GM23248 (cell line): Measurements from ENCODE around the gene RAB3IL1. TPM values are rescaled to one million over a fixed set of nuclear protein-coding genes. Genes with fewer than 3 reads are reported as not detected.

Source experiments
- DNase-seq: peaks from one replicate; pipeline ENCODE4 v3.0.0-alpha.2; 2015
- H2AFZ ChIP-seq: fragments of 200-600 bp; sonication (generic); 2 replicates; pipeline ENCODE4 v1.6.1; 2016; ENCODE audit warnings: antibody characterized with exemption
- H3F3A ChIP-seq: fragments of 200-600 bp; sonication (generic); 2 replicates; pipeline ENCODE4 v1.6.1; 2016; ENCODE audit warnings: mild to moderate bottlenecking, antibody characterized with exemption, mixed run types; ENCODE audit not compliant: insufficient read depth
- H3K27ac ChIP-seq: fragments of 200-600 bp; sonication (generic); 2 replicates; pipeline ENCODE4 v1.5.1; 2016; ENCODE audit warnings: mild to moderate bottlenecking
- H3K27me3 ChIP-seq: fragments of 200-600 bp; sonication (generic); replicated peaks from 2 replicates; pipeline ENCODE4 v1.6.1; 2016; ENCODE audit warnings: mild to moderate bottlenecking; ENCODE audit not compliant: insufficient read depth
- H3K36me3 ChIP-seq: fragments of 200-600 bp; sonication (generic); 2 replicates; pipeline ENCODE4 v1.6.1; 2016; ENCODE audit warnings: low read depth, mild to moderate bottlenecking
- H3K4me1 ChIP-seq: fragments of 200-600 bp; sonication (generic); 2 replicates; pipeline ENCODE4 v1.6.1; 2016; ENCODE audit warnings: mild to moderate bottlenecking; ENCODE audit not compliant: insufficient read depth
- H3K4me2 ChIP-seq: fragments of 200-600 bp; sonication (generic); one replicate; pipeline ENCODE4 v1.6.1; 2016; ENCODE audit warnings: mild to moderate bottlenecking; ENCODE audit not compliant: unreplicated experiment
- H3K4me3 ChIP-seq: fragments of 200-600 bp; sonication (generic); 2 replicates; pipeline ENCODE4 v1.5.1; 2016; ENCODE audit warnings: mild to moderate bottlenecking
- H3K79me2 ChIP-seq: fragments of 200-600 bp; sonication (generic); 2 replicates; pipeline ENCODE4 v1.6.1; 2016; ENCODE audit warnings: mild to moderate bottlenecking; ENCODE audit not compliant: insufficient read depth
- H3K9ac ChIP-seq: fragments of 200-600 bp; sonication (generic); 2 replicates; pipeline ENCODE4 v1.6.1; 2016; ENCODE audit warnings: mild to moderate bottlenecking
- H3K9me2 ChIP-seq: fragments of 200-600 bp; sonication (generic); 2 replicates; pipeline ENCODE4 v1.6.1; 2016; ENCODE audit warnings: mixed run types, mild to moderate bottlenecking, moderate library complexity; ENCODE audit not compliant: insufficient read depth
- H3K9me3 ChIP-seq: fragments of 200-600 bp; sonication (generic); one replicate; pipeline ENCODE4 v1.6.1; 2017; ENCODE audit warnings: low read depth
- H4K20me1 ChIP-seq: fragments of 200-600 bp; sonication (generic); 2 replicates; pipeline ENCODE4 v1.6.0; 2016; ENCODE audit not compliant: insufficient read depth
- EZH2 ChIP-seq: fragments of 200-600 bp; sonication (generic); IDR thresholded peaks from 2 replicates; pipeline ENCODE4 v1.6.1; 2018; ENCODE audit warnings: antibody characterized with exemption, mild to moderate bottlenecking; ENCODE audit not compliant: insufficient read depth, poor library complexity, severe bottlenecking
- EZH2phosphoT487 ChIP-seq: fragments of 200-600 bp; sonication (generic); IDR thresholded peaks from 2 replicates; pipeline ENCODE4 v1.6.1; 2018; ENCODE audit warnings: antibody characterized with exemption, moderate library complexity, mild to moderate bottlenecking, low read depth; ENCODE audit not compliant: insufficient read depth
- WGBS, 2 experiments: methylation state at CpG; one replicate each; pipeline ENCODE4 v1.1.6; 2015 to 2017; ENCODE audit warnings: low lambda C conversion rate in 2 of 2, low coverage in 1 of 2; ENCODE audit errors: missing lambda C conversion rate in 2 of 2; 5-methylcytosine and 5-hydroxymethylcytosine counted together
- in situ Hi-C: fragments of 300-500 bp; cut with MboI; formaldehyde crosslinking; loops from 2 replicates; pipeline ENCODE4 v1.15.0; 2020
- polyA plus RNA-seq: library from polyadenylated mRNA; unstranded; fragments of >200 nt; fragmentation: Nextera tagmentation; extraction: Ambion mirVana; gene quantifications from 2 replicates; pipeline ENCODE4 v1.2.1, GENCODE V29; 2016
- total RNA-seq: library from RNA; depleted of rRNA; stranded (reverse); fragments of >200 nt; shearing (Covaris generic); gene quantifications from 2 replicates; pipeline ENCODE4 v1.2.3, GENCODE V29; 2014

The RAB3IL1 gene
- total and polyA plus RNA-seq, 2 experiments from 2014 or later: 3.3 to 6.6 TPM

DNA sequence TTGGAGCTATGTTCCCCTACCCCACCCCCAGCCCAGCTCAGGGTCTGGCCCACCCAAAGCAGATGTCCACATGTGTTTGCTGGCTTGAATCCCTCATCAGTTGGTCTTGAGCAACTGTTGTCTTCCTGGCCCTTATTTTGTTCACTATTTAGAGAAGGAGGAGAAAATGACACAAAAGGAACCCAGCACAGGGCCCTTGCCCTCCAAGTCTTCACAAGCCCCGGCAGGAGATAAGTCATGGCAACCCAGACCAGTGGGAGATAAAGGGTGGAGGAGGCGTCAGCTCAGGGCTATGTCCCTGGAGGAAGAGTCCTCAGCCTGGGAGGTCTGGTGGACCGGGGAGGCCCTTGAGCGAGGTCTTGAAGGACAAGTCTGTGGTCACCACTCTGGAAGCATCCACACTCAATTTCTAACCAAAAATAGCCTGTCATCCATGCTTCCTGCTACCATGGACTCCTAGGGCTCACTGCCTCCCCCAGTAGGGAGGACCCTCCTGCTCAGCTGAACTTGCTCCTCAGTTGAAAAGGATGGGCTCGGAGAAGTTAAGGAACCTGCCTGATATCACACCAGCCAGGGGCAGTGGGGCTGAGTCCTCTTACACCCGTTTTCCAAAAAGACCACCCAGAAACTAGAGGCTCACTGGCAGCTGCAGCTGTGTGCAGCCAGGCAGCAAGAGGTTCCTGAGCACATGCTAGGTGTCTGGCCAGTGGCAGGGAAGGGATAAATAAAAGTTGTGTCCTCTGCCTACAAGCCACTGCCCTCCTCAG, 1.8 kb upstream of the RAB3IL1 start:
- H3K9me3 ChIP-seq: no peaks in the 10 kb centered on the region
- no peak for TF ChIP-seq EZH2phosphoT487
- no peak for TF ChIP-seq EZH2
- H3K36me3 ChIP-seq: no peaks in the 10 kb centered on the region
- H4K20me1 ChIP-seq: no peaks in the 10 kb centered on the region
- H3K9me2 ChIP-seq: no peaks in the 10 kb centered on the region
- H3K9ac ChIP-seq: no peak overlapping the region
- H2AFZ ChIP-seq: no peak overlapping the region
- 39% methylated on average over 6 of the region's 6 CpGs for WGBS, 2 experiments
- in situ Hi-C loops: no loop called here
- peaks cover 18% of the 10 kb centered on the region for H3K4me1 ChIP-seq
- no peak overlapping the region for H3K4me2 ChIP-seq
- no peak overlapping the region for H3K4me3 ChIP-seq
- DNase-seq: no peak
- H3K27ac ChIP-seq: no peak overlapping the region
- H3F3A ChIP-seq: no peaks in the 10 kb centered on the region
- no peaks in the 10 kb centered on the region for H3K27me3 ChIP-seq
- H3K79me2 ChIP-seq: no peaks in the 10 kb centered on the region

- in situ Hi-C loops: no loop called here
- Histone ChIP-seq H3F3A (no peaks in the 10 kb centered on the region), H3K4me3 (0 out of 2 replicates have a peak overlapping the region, but pooled peaks have one; percentile 82), H3K4me2 (no peak overlapping the region), H4K20me1 (no peaks in the 10 kb centered on the region), H3K36me3 (no peaks in the 10 kb centered on the region), H3K9me2 (no peaks in the 10 kb centered on the region), H2AFZ (no peak overlapping the region), H3K79me2 (no peaks in the 10 kb centered on the region), H3K27ac (no peak overlapping the region), H3K4me1 (peaks cover 14% of the 10 kb centered on the region), H3K9ac (peak overlapping the region; percentile 75; the same call in 1 of the 2 replicates), H3K27me3 (no peaks in the 10 kb centered on the region), H3K9me3 (no peaks in the 10 kb centered on the region)
- DNase-seq: no peak
- TF ChIP-seq EZH2phosphoT487: no peak
- no peak for TF ChIP-seq EZH2
- 65 to 66% methylated on average over 14 of the region's 14 CpGs for WGBS, 2 experiments
Measured at GRCh38 chr11:61918251-61918937, 1.0 kb upstream of the RAB3IL1 start.

- no peaks in the 10 kb centered on the region for H3K4me1 ChIP-seq
- WGBS, 2 experiments: 2 to 14% methylated on average over 5 to 21 of the region's 32 CpGs
- in situ Hi-C loops: no loop called here
- peak overlapping the region; percentile 72 for H2AFZ ChIP-seq
- no peaks in the 10 kb centered on the region for H3K79me2 ChIP-seq
- peak; percentile 30 for DNase-seq
- peak overlapping the region; percentile 82 for H3K4me3 ChIP-seq
- no peaks in the 10 kb centered on the region for H4K20me1 ChIP-seq
- H3K27ac ChIP-seq: no peak overlapping the region
- H3K9me2 ChIP-seq: no peaks in the 10 kb centered on the region
- H3K9ac ChIP-seq: peak overlapping the region; percentile 75
- TF ChIP-seq EZH2 (no peak), EZH2phosphoT487 (no peak)
- no peaks in the 10 kb centered on the region for H3F3A ChIP-seq
- peak overlapping the region; percentile 71 for H3K4me2 ChIP-seq
- H3K27me3 ChIP-seq: no peaks in the 10 kb centered on the region
- no peaks in the 10 kb centered on the region for H3K9me3 ChIP-seq
- no peaks in the 10 kb centered on the region for H3K36me3 ChIP-seq
Measured at GRCh38 chr11:61916737-61917333, 531 bp downstream of the RAB3IL1 start.

- no peak overlapping the region for H3K27ac ChIP-seq
- DNase-seq: no peak
- no peaks in the 10 kb centered on the region for H3K36me3 ChIP-seq
- H3K9me2 ChIP-seq: no peaks in the 10 kb centered on the region
- TF ChIP-seq EZH2 (no peak), EZH2phosphoT487 (no peak)
- H4K20me1 ChIP-seq: no peaks in the 10 kb centered on the region
- no peaks in the 10 kb centered on the region for H3K4me1 ChIP-seq
- H3K9me3 ChIP-seq: no peaks in the 10 kb centered on the region
- H2AFZ ChIP-seq: no peak overlapping the region
- H3K4me2 ChIP-seq: no peak overlapping the region
- in situ Hi-C loops: no loop called here
- H3F3A ChIP-seq: no peaks in the 10 kb centered on the region
- 91 to 95% methylated on average over 7 of the region's 7 CpGs for WGBS, 2 experiments
- no peak overlapping the region for H3K9ac ChIP-seq
- no peaks in the 10 kb centered on the region for H3K79me2 ChIP-seq
- H3K4me3 ChIP-seq: no peak overlapping the region
- no peaks in the 10 kb centered on the region for H3K27me3 ChIP-seq
Measured at GRCh38 chr11:61914471-61915171, 2.7 kb downstream of the RAB3IL1 start.
